GM19025 (cell line): ENCODE results near the gene OR10V1.
"Not testable (repeated sequence)": the region's sequence is repeated elsewhere in the genome, so short reads cannot be mapped to it uniquely, and the experiment has no call there.

Experiments used
- ATAC-seq: cut with Tn5 transposase; IDR thresholded peaks from one replicate; pipeline ENCODE4 v1.9.1; 2021; ENCODE audit warnings: mild to moderate bottlenecking, low read depth, moderate library complexity; ENCODE audit not compliant: unreplicated experiment

Gene OR10V1

DNA sequence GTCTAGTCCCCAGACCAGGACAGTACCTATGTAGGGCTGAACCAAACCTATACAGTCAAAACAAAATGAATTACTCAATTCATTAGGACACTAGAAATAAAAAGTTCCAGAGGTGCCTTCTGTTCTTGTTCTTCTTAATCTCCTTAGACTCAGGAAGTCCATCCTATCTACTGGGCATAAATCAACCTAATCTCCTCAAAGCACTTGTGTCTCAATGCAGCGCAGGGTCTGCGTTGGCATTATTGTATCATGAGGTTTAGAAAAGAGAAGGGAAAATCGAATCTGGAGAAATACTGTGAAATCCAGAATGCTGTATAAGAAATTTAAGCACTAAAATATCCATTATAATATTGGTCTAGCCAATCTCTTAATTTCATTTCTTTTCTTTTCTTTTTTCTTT is 2.4 kb upstream of the OR10V1 start:
- ATAC-seq, result no peak

DNA sequence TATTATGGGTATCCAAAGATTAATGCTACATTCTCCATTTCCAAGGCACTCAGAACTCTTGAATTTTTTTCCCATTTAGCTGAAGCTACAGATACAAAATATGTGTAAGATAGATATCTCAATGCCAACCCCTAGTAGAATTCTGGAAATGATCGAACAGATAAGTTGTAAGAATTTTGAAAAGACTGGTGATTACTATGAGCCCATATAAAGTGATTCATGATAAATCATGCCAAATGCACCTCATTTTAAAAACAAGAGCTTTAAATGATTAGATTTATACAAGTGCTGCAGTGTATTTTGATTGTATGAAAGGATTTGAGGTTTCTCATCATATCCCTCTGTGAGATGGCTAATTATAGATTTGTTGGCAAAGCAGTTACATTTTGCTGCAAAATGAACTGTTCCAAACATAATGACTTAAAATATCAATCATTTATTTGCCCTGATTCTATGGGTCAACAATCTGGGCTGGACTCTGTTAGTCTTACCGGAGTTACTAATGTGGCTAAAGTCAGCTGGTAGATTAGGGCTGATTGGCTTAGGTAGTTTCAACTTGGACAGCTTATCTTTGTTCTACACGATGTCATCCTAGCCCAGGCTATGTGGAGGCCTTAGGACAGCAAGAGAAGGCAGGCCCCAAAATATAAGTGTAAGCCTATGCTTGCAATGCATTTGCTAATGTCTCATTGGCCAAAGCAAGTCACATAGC is 3.4 kb downstream of the OR10V1 start:
- no peak for ATAC-seq

DNA sequence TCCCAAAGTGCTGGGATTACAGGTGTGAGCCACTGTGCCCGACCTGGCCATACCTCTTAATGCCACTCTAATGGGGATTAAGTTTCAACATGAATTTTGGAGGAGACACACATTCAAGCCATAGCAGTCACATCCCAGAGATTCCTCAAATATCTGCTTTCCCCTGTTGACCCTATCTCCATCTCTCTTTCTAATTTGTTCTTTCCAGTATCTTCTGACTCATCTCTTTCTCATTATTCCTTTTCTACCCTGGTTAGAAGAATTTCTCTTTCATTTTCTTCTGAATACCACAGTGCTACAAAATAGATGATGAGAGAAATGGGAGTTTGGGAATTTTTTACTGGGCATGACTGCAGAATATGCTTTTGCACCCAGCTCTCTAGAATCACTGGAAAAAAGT is 5.1 kb downstream of the OR10V1 start:
- ATAC-seq, result no peak

DNA sequence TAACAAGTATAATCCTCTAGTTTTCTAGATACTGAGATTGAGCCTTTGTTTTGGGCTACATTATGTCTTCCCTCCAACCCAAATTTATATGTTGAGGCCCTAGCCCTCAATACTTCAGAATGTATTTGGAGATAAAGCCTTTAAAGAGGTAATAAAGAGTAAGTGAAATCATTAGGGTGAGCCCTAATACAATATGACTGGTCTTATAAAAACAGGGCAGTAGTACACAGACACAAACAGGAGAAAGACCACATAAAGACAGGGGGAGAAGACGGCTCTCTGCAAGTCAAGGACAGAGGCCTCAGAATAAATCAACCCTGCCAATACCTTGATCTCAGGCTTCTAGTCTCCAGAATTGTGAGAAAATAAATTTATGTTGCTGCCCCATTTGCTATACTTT is 6.3 kb downstream of the OR10V1 start:
- ATAC-seq, result no peak

DNA sequence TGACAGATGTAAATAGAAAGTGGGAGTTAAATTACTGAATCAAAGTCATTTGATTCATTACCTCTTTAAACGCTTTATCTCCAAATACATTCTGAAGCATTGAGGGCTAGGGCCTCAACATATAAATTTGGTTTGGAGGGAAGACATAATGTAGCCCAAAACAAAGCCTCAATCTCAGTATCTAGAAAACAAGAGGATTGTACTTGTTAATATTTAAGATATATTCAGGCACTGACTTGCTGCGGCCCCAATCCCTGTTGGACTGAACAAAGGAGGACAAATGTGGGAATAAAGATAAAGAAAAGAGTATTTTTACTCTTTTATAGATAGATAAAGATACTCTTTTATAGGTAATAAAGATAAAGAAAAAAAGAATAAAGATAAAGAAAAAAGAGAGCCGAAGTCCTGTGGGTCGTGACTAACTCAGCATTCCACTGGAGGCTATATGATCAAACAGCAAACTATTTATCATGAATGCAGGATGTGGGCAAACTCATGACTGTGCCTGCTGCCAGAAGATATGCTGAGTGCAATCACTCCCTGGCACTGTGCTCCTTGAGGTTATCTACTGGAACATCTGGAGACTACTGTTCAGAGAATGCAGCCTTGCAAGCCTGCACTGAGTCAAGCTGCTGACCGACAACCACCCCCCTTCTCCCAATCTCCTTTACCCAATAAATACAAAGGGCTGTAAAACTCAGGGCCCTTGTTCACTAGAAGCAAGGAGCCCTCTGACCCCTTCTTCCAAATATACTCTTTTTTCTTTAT is 6.9 kb downstream of the OR10V1 start:
- ATAC-seq, result no peak

DNA sequence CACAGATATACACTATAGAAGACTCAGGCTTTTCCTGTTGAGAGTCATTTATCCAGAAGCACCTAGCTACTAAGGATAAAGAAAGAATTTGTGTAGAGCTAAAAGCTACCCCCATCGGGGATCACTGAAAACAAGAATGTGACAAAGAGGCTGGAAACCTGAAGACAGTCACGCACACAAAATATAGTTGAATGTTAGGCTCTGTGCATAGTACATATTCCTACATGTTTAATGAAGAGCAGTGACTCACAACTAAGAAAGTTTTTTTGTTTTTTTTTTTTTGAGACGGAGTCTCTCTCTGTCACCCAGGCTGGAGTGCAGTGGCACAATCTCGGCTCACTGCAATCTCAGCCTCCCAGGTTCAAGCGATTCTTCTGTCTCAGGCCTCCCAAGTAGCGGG is 8.4 kb downstream of the OR10V1 start:
- ATAC-seq, result no peak

DNA sequence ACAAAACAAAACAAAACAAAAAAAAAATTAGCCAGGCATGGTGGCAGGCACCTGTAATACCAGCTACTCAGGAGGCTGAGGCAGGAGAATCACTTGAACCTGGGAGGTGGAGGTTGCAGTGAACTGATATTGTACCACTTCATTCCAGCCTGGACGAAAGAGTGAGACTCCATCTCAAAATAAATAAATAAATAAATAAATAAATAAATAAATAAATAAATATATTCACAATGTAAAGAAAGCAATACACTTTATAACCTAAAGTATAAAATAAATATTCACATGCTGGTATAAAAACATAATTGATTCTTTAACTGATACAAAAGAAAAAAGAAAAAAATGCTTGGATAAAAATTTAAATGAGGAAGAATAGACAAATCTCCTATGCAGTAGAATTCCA is 10.1 kb downstream of the OR10V1 start:
- ATAC-seq, result not testable (repeated sequence)

DNA sequence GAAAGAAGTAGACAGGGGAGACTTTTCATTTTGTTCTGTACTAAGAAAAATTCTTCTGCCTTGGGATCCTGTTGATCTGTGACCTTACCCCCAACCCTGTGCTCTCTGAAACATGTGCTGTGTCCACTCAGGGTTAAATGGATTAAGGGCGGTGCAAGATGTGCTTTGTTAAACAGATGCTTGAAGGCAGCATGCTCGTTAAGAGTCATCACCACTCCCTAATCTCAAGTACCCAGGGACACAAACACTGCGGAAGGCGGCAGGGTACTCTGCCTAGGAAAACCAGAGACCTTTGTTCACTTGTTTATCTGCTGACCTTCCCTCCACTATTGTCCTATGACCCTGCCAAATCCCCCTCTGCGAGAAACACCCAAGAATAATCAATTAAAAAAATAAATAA is 13.5 kb downstream of the OR10V1 start:
- ATAC-seq, result not testable (repeated sequence)

DNA sequence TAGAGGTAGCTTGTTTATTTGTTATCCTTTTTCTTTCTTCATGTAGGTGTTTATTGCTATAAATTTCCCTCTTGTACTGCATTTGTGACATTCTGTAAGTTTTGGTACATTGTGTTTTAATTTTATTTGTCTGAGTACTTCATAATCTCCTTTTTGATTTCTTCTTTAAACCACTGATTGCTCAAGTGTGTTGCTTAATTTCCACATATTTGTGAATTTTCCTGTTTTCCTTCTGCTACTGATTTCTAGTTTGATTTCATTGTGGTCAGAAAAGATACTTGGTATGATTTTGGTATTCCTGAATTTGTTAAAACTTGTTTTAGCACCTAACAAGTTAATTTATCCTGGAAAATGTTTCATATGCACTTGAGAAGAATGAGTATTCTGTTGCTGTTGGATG is 15.1 kb downstream of the OR10V1 start:
- no peak for ATAC-seq

DNA sequence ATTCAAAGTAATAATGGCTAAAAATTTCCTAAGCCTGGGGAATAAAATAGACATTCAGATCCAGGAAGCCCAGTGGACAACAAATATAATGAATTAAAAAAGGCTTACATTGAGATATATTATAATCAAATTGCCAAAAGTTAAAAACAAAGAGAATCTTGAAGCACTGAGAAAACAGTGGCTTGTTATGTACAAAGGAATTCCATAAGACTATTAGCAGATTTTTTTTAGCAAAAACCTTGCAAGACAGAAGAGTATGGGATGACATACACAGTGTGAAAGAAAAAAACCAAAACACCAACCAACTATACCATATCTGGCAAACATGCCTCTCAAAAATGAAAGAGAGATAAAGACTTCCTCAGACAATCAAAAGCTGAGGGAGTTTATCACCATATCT is 20.7 kb downstream of the OR10V1 start:
- ATAC-seq, result no peak

DNA sequence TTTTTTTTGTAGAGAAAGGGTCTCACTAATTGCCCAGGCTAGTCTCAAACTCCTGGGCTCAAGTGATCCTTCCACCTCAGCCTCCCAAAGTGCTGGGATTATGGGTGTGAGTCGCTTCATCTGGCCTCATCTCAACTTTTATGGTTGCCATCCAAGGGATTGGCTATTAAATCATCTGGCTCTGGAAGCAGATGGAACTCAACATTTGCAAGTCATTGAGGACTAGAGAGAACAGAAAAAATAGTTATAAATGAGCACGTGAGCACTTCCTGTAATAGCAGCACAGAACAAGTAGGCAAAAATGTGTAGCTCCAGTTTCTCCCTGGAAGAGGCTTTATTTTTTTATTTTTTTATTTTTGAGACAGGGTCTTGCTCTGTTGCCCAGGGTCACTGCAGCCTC is 22.5 kb downstream of the OR10V1 start:
- no peak for ATAC-seq

DNA sequence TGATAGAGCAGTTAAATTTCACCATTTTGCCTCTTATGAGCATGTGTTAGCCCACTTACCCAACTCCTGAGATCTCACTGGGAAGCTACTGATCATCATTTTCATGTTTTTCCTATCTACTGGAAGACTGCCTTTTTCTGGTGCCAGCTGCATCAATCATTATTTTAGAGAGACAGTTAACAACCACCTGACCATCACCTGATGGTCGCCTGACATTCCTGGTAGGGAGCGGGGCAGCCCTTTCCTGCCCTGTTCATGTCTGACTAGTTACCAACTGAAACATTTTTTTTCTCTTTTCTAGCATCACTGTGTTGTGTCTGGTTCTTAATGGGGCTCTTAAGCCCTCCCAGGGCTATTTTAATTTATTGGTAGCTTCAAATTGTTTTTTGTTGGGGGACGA is 24.6 kb downstream of the OR10V1 start:
- no peak for ATAC-seq

DNA sequence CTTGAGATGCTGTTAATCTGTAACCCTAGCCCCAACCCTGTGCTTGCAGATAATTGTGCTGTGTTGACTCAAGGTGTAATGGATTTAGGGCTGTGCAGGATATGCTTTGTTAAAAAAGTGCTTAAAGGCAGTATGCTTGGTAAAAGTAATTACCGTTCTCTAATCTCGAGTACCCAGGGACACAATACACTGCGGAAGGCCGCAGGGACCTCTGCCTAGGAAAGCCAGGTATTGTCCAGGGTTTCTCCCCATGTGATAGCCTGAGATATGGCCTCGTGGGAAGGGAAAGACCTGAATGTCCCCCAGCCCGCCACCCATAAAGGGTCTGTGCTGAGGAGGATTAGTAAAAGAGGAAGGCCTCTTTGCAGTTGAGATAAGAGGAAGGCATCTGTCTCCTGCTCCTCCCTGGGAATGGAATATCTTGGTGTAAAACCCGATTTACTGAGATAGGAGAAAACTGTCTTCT is 32.4 kb downstream of the OR10V1 start:
- ATAC-seq, result not testable (repeated sequence)

DNA sequence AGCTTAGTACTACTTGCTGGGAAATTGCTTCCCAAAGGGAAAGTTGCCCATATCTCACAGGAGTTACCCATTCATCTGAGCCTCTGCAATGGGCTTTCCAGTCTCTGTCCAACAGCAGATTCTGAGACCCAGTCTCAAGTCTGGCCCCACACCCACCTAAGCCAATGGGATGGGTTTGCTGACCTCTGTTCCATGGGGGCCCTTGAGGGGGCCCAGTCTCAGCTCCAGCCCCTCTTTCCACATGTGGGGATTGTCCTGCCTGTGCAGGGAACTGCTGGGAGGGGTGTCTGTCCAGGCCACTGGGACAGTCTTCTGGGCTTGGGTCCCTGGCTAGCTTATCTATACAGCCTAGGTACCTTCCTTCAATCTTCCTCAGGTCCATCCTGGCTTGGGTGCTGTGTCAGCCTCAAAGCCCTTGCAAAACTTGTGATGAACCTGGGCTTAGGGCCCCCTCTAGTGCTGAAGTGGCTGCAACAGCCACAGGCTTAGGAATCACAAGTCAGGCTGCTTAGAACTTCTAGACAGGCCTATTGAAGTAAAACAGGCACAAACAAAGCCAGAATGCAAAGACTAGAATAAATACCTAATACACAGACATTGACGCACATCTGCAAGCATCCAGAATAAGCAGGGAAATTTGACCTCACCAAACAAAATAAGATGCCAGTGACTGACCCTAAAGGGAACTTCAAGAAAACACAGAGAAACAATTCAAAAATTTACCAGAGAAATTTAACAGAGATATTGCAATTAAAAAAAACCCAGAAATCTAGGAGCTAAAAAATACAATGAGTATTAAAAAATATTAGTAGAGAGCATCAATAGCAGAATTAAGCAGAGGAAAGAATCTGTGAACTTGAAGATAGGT is 33.1 kb downstream of the OR10V1 start:
- peak; percentile 76 for ATAC-seq

DNA sequence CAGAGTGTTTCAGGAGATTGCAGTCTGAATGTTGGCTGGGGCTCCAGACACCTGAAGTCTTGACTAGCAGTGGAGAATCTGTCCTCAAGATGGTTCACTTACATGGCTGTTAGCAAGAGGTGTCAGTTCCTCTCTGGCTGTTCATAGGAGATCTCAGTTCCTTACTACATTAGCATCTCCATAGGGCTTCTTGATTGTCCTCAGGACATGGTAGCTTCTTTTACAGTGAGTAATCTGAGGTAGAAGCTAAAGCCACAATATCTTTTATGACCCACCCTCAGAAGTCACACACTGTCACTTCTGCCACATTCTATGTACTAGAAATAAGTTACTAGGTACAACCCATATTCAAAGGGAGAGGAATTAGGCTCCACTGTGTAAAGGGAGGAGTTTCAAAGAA is 34.3 kb downstream of the OR10V1 start:
- no peak for ATAC-seq

DNA sequence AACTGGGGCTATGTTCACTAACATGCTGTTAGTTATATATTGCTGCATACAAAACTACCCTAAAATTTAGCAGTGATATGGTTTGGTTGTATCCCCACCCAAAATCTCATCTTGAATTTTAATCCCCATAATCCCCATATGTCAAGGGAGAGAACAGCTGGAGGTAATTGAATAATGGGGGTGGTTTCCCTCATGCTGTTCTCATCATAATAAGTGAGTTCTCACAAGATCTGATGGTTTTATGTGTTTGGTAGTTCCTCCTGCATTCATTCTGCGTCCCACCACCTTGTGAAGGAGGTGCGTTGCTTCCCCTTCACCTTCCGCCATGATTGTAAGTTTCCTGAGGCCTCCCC is 34.9 kb downstream of the OR10V1 start:
- no peak for ATAC-seq

DNA sequence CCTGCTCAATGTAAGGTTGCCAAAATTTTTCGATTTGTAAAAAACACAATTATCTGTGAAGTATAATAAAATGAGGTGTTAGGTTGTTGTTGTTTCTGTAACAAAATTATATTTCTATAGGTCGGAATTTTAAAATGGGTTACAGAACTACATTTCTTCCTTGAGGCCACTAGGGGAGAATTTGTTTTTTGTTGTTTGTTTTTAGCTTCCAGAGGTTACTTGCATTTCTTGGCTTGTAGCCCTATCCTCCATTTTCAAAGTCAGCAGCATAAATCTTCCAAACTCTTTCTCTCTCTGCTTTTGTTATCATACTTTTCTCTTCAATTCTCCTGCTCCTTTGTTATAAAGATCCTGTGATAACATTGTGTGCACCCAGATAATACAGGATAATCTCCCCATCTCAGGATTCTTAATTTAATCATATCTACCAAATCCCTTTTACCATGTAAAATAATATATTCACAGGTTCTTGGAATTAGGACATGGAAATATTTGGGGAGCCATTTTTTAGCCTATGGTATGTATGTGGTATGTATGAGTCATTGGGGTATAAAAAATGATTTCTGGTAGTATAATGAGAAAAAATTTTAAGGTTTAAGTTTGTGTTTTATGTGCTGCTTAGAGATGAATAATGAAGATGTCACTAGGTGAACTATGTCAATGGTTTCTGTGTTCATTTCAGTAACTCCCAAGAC is 35.4 kb downstream of the OR10V1 start:
- ATAC-seq, result no peak

DNA sequence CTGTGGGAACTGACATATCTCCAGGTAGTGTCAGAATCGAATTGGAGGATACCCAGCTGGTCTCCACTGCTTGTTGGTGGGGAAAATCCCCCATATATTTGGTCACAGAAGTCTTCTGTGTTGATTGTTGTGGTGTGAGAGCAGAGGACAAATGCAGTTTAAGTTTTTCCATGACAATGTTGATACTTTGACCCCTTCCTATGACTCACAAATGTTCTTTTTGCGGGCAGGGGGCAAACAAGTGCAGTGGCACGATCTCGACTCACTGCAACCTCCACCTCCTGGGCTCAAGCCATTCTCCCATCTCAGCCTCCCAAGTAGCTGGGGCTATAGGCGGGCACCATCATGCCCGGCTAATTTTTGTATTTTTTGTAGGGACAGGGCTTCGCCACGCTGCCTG is 37.4 kb downstream of the OR10V1 start:
- ATAC-seq, result no peak

DNA sequence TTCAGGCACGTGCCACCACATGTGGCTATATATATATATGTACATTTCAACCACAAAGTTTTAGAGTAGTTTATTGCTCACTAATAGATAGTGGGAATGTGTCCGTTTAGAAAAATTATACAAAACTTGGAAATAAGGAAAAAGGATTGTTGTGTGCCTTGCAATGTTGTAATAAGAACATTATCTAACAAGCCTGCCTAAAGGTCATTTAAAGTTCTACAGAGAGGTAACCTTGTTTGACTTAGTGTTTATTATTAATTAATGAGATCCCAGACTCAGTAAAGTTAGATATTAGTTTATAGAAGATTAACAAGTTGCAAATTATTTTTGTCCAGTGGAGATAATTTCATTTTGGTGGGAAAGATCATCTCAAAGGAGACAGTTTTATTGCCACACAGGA is 39.4 kb downstream of the OR10V1 start:
- no peak for ATAC-seq

DNA sequence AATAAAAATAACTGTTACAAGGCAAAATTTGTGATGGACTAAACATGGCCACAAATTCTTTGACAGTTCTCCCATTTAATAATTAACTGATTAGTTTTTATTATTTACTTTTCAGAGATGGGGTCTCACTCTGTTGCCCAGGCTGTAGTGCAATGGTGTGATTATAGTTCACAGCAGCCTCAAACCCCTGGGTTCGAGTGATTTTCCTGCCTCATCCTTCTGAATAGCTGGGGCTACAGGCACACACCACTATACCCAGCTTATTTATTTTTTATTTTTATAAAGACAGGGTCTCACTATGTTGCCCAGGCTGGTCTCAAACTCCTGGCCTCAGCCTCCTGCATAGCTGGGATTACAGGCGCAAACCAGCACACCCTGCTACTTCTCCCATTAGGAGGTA is 40.4 kb downstream of the OR10V1 start:
- no peak for ATAC-seq

DNA sequence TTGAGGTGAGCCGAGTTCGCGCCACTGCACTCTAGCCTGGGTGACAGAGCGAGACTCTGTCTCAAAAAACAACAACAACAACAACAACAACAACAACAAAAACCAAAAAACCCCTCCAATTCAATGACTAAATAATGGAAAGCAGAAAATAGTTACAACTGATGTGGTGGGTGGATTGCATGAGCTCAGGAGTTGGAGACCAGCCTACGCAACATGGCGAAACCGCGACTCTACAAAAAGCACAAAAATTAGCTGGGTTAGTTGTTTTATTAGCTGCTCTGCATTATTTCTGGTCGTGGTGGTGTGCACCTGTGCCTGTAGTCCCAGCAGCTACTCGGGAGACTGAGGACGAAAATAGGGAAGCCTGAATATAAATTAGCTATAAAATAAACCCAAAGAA is 42.2 kb downstream of the OR10V1 start:
- ATAC-seq, result no peak
